PC-9 (cell line): ENCODE measurements around the gene EID3.

ENCODE experiments used
- CTCF ChIP-seq: fragments of 200-600 bp; sonication (generic); conservative IDR thresholded peaks from 2 replicates; pipeline ENCODE4 v1.6.1; 2017; ENCODE audit warnings: mixed run types, antibody characterized with exemption, mild to moderate bottlenecking, moderate library complexity
- EZH2 ChIP-seq: fragments of 200-600 bp; sonication (generic); IDR thresholded peaks from 2 replicates; pipeline ENCODE4 v1.8.0; 2017; ENCODE audit warnings: antibody characterized with exemption, low read depth

- TF ChIP-seq CTCF (no peak), EZH2 (no peak)
Measured at GRCh38 chr12:104329707-104330532, 26.4 kb downstream of the EID3 start.
